ENCODE results near the gene BABAM2.

GRCh38 chr2:28374331-28374730 is 483.8 kb downstream of the BABAM2 start:
- TF ChIP-seq, protein P1, sequence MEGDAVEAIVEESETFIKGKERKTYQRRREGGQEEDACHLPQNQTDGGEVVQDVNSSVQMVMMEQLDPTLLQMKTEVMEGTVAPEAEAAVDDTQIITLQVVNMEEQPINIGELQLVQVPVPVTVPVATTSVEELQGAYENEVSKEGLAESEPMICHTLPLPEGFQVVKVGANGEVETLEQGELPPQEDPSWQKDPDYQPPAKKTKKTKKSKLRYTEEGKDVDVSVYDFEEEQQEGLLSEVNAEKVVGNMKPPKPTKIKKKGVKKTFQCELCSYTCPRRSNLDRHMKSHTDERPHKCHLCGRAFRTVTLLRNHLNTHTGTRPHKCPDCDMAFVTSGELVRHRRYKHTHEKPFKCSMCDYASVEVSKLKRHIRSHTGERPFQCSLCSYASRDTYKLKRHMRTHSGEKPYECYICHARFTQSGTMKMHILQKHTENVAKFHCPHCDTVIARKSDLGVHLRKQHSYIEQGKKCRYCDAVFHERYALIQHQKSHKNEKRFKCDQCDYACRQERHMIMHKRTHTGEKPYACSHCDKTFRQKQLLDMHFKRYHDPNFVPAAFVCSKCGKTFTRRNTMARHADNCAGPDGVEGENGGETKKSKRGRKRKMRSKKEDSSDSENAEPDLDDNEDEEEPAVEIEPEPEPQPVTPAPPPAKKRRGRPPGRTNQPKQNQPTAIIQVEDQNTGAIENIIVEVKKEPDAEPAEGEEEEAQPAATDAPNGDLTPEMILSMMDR (IDR thresholded peaks at IDR 0.05; ENCODE audit: insufficient read depth, low read depth, low read length) = no peak
- no peak for TF ChIP-seq EZH2 (IDR thresholded peaks at IDR 0.05; ENCODE audit: insufficient read depth, low read length)
